GM21390 (cell line): ENCODE data around the gene DESI1.
"Not testable (repeated sequence)": the region's sequence is repeated elsewhere in the genome, so short reads cannot be mapped to it uniquely, and the experiment has no call there.

ENCODE experiments used
- ATAC-seq: cut with Tn5 transposase; IDR thresholded peaks from one replicate; pipeline ENCODE4 v1.9.1; 2021; ENCODE audit not compliant: unreplicated experiment

Gene DESI1

DNA sequence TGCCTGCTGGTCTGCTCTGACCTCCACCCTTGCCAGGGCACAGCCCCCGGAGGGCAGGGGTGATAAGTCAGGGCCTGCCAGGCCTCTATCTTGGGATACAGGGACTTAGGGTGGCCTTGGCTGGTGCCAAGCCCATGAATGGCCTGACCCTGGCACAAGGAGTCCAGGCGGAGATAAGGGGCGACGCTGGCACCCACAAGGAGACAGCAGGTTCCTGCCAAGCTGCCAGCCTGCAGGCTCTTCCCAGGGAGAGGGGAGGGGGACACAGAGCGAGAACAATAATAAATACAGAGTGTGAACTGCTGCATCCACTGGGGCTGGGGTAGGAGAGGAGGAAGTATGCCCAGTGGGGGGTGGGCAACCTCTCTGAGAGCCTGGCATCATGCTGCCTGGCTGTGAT lies 59.1 kb downstream of the DESI1 start:
- no peak for ATAC-seq

DNA sequence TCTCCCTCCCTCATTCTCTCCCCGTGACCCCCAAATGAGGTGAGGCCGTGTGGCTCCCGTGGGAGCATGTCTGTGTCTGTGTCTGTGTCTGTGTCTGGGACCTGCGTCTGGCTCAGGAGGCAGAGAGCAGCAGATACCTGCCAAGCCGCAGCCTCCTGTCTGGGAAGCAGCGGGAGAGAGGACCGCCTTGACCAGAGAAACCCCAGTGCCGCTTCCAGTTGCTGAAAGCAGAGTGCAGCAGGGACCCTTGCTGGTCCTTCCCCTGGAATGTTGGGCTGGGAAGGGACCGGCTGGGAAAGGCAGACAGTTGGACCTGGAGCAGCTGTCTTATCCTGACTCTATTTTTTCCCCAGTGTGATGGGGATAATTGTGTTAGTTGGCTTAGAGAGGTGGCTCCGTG lies 59.5 kb downstream of the DESI1 start:
- ATAC-seq = no peak

DNA sequence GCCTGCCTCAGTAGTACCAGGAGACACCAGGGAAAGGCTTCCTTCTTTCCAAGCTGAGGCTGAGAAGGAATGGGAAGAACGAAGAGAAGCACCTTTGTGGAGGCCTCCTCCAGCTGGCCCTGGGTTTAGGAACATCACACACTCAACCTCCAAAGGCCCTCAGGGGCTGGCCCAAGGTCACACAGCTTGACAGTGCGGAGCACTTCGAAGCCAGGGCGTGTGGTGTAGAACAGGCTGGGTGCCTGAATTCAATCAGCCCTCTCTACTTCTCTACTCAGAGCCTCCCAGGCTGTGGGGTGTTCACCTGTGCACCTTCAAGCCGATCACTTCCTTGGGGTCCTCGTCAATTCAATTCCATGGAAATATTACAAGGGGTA lies 60.8 kb downstream of the DESI1 start:
- no peak for ATAC-seq

DNA sequence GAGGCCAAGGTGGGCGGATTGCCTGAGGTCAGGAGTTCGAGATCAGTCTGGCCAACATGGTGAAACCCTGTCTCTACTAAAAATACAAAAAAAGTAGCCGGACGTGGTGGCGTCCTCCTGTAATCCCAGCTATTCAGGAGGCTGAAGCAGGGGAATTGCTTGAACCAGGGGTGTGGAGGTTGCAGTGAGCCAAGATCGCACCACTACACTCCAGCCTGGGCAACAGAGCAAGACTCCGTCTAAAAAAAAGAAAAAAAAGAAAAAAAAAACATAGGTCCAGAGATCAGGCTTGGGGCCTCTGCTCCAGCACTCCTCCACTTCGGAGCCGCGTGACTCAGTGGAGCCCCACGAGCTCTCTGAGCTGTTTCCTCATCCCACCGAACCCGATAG lies 62.6 kb downstream of the DESI1 start:
- not testable (repeated sequence) for ATAC-seq

DNA sequence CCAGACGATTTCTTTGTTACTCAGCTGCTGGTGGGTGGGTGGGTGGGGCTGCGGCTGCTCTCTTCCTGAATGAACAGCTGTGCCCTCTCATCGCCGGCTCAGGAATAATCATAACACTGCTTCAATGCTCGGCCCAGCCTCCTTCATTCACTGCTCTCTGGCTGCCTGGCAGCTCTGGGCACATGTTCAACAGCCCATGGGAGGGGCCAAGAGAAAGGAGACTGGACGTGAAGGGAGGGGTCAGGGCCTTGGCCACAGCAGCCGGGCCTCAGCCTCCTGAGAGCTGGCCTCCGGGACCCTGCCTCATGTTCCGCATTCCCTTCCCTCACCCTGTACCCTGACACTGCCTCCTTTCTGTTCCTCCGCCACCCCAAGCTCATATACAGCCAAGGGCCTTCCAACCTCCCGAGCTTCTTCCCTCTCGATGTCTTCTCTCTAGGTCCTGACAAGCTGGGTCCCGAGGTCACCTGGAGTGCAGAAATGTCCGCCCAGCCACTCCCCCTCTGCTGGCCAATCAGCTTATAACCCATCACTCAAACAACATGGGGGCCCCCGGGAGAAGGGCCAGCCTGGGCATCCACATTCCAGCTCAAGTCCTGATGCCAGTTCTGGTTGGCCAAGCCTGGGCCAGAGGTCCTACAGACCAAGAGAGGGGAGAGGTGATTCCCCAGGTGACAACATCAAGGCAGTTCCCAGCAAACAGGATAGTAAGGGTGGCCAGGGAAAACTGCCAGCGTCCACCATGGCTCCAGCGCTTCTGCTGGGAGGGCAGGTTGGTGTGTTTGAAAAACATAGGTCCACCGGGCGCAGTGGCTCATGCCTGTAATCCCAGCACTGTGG lies 63.2 kb downstream of the DESI1 start:
- ATAC-seq = no peak

DNA sequence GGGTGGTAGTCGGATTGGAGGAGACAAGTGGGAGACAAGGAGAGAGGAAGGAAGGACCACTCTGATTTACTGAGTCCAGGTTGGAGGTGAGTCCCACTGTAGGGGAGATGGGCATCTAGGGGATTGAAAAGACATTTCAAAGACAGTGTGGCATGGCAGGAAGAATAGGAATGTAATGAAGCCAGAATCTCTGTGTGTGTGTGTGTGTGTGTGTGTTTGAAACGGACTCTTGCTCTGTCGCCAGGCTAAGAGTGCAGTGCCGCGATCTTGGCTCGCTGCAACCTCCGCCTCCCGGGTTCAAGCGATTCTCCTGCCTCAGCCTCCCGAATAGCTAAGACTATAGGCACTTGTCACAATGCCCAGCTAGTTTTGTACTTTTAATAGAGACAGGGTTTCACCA lies 64.3 kb downstream of the DESI1 start:
- ATAC-seq = no peak

DNA sequence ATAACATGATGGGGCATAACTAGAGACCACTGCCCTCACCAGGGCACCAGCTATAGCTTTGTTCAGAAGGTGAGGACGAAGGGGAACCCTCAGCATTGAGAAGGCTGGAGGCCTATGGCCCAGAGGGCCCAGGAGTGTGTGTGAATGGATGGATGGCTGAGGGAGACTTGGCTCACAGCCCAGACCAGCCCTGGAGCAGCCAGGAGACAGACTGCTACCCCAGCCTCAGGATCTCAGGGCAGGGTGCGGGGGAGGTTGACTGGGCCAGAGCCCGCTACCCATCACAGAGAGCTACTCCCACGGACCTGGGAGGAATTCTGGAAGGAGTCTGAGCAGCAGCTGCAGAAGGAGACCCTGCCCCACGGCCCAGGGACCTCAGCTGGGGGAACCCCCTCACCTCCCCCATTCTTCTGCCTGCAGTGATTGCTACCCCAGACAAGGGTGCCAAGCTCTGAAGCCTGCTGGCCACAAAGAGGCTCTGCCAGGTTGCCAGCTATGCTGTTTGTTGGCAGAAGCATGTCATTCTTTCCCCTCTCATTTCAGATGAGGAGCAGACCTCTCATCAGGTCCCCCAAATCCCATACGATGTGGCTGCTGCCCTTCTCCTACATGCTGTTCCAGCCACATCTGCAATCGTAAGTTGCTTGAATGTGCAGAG lies 65.4 kb downstream of the DESI1 start:
- no peak for ATAC-seq

DNA sequence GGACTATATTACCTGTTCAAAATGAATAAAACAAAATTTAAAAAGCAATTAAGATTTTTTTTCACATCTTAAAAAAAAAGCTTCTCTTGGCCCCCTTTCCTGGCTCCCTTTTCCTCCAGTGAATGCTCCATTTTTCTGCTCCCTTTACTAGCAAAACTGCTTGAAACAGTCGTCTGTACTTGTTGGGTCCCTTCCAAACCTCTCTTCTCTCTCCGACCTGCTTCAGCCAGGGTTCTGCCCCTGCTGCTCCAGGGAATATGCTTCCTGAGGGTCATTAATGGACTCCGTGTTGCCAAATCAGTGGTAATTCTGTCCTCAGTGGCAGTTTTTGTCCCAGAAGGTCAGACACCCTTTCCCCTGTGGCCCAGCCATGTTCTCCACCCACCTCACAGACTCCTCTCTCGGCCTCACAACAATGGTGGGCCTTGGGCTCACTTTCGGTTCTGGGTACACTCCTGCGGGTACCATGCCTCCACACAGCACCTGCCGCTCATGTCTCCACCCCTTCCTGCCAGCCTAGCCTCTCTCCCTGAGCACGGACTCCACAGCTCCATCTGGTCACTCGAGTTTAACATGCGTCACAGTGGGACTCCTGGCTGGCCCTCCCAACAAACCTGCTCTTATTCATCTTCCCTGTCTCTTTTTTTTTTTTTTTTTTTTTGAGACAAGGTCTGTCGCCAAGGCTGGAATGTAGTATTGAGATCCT lies 68.8 kb downstream of the DESI1 start:
- ATAC-seq = no peak

DNA sequence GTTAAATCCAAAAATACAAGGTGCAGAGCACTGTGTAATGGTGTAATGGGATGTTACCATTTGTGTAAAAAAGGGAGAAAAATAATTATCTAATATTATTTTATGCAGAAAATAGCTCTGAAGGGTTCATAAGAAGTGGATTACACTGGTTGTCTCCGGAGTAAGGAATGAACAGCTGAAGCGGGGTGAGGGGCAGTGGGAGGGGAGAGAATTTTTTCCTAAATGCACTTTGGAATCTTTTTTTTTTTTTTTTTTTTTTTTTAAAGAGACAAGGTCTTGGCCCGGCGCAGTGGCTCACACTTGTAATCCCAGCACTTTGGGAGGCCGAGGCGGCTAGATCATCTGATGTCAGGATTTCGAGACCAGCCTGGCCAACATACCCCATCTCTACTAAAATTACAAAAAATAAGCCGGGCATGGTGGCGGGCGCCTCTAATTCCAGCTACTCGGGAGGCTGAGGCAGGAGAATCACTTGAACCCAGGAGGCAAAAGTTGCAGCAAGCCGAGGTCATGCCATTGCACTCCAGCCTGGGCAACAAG lies 69.8 kb downstream of the DESI1 start:
- ATAC-seq = no peak

DNA sequence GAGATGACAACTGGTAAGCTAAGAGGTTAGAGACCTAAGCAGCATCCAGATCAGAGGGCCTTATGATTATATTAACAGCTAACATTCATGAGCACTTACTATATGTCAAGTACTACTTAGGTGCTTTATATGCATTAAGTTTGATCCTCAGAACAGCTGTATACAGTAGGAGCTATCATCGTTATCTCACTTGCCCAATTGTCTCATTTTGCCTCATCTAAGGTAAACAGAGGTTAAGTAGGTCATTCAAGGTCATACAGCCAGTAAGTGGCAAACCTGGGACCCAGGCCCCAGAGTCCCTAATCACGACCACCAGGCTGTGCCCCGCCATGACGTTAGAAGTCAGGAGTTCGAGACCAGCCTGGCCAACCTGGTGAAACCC lies 72.0 kb downstream of the DESI1 start:
- no peak for ATAC-seq
